Prostate gland (tissue), 2 donors: ENCODE data around the gene TNP2. TPM values are rescaled to one million over a fixed set of nuclear protein-coding genes. Genes with fewer than 3 reads are reported as not detected.

Experiments
- DNase-seq: peaks from one replicate; pipeline ENCODE4 v3.0.0-alpha.2; 2019; ENCODE audit warnings: low spot score
- H3K27ac ChIP-seq, 2 donors: fragments of 200-600 bp; sonication (generic); 2 replicates each; pipeline ENCODE4 v1.5.1; 2017 to 2019
- H3K27me3 ChIP-seq: fragments of 200-600 bp; sonication (generic); replicated peaks from 2 replicates; pipeline ENCODE4 v1.5.1; 2019; ENCODE audit not compliant: insufficient read depth
- H3K36me3 ChIP-seq, 2 donors: fragments of 200-600 bp; sonication (generic); 1 replicate in 1 of 2; 2 replicates in 1 of 2; pipeline versions ENCODE4 v1.5.1 to v1.8.1; 2017 to 2019
- H3K4me1 ChIP-seq: fragments of 200-600 bp; sonication (generic); replicated peaks from 2 replicates; pipeline ENCODE4 v1.5.1; 2019
- H3K4me3 ChIP-seq, 2 donors: fragments of 200-600 bp; sonication (generic); 2 replicates each; pipeline ENCODE4 v1.5.1; 2017 to 2019
- H3K9me3 ChIP-seq: fragments of 200-600 bp; sonication (generic); 2 replicates; pipeline ENCODE4 v1.5.1; 2017
- POLR2A ChIP-seq: fragments of 450-650 bp; IDR thresholded peaks from one replicate; pipeline ENCODE4 v1.6.1; 2016; ENCODE audit warnings: antibody characterized with exemption, mild to moderate bottlenecking
- POLR2AphosphoS5 ChIP-seq: sonication (generic); formaldehyde crosslinking; IDR thresholded peaks from one replicate; pipeline ENCODE4 v1.6.1; 2017; ENCODE audit warnings: antibody characterized with exemption
- WGBS: methylation state at CpG from one replicate; pipeline ENCODE4 v1.1.5; 2018; 5-methylcytosine and 5-hydroxymethylcytosine counted together
- intact Hi-C: fragments of 100-400 bp; cut with DNase I; formaldehyde crosslinking; loops from one replicate; pipeline ENCODE4 v1.14.2; 2022
- total RNA-seq, 2 donors: library from RNA; depleted of rRNA; stranded (reverse); fragments of >200 nt; gene quantifications; one replicate each; pipeline ENCODE4 v1.1.0, GENCODE V29; 2016
- TF ChIP-seq, protein P1 (sequence below), 4 experiments: fragments of 200-600 bp in 2 of 4; fragments of 450-650 bp in 2 of 4; sonication (generic) in 2 of 4; IDR thresholded peaks; 1 replicate in 3 of 4; 2 replicates in 1 of 4; pipeline ENCODE4 v1.5.1; 2016 to 2019; ENCODE audit warnings: antibody characterized with exemption in 4 of 4, mild to moderate bottlenecking in 2 of 4, moderate library complexity in 2 of 4

Gene TNP2
- total RNA-seq, 2 donors from 2014 or later = not detected

- Histone ChIP-seq H3K9me3 (no peaks in the 10 kb centered on the region), H3K27ac (no peak overlapping the region), H3K27me3 (no peaks in the 10 kb centered on the region), H3K36me3 (no peaks in the 10 kb centered on the region), H3K4me1 (no peaks in the 10 kb centered on the region), H3K4me3 (no peak overlapping the region)
- DNase-seq = no peak
- 90% methylated on average over 12 of the region's 12 CpGs for WGBS
- intact Hi-C loops = loop anchor here (10.0 kb wide), 2 partner anchors 125 to 155 kb away; no protein-coding TSS in a partner anchor
- TF ChIP-seq, protein P1, sequence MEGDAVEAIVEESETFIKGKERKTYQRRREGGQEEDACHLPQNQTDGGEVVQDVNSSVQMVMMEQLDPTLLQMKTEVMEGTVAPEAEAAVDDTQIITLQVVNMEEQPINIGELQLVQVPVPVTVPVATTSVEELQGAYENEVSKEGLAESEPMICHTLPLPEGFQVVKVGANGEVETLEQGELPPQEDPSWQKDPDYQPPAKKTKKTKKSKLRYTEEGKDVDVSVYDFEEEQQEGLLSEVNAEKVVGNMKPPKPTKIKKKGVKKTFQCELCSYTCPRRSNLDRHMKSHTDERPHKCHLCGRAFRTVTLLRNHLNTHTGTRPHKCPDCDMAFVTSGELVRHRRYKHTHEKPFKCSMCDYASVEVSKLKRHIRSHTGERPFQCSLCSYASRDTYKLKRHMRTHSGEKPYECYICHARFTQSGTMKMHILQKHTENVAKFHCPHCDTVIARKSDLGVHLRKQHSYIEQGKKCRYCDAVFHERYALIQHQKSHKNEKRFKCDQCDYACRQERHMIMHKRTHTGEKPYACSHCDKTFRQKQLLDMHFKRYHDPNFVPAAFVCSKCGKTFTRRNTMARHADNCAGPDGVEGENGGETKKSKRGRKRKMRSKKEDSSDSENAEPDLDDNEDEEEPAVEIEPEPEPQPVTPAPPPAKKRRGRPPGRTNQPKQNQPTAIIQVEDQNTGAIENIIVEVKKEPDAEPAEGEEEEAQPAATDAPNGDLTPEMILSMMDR (IDR thresholded peaks at IDR 0.05) = no peak
- no peak for TF ChIP-seq POLR2AphosphoS5
- no peak for TF ChIP-seq POLR2A
Measured at GRCh38 chr16:11259655-11260595, 9.2 kb downstream of the TNP2 start.

- H3K27ac ChIP-seq = no peak overlapping the region
- H3K36me3 ChIP-seq = no peaks in the 10 kb centered on the region
- no peaks in the 10 kb centered on the region for H3K9me3 ChIP-seq
- H3K4me3 ChIP-seq = no peak overlapping the region
- intact Hi-C loops = loop anchor here (10.0 kb wide), 2 partner anchors 124 to 154 kb away; no protein-coding TSS in a partner anchor
- DNase-seq = no peak
- no peaks in the 10 kb centered on the region for H3K27me3 ChIP-seq
- no peaks in the 10 kb centered on the region for H3K4me1 ChIP-seq
- WGBS = 54% methylated on average over 15 of the region's 15 CpGs
- no peak for TF ChIP-seq POLR2AphosphoS5
- TF ChIP-seq, protein P1 (IDR thresholded peaks at IDR 0.05) = no peak
- no peak for TF ChIP-seq POLR2A
Measured at GRCh38 chr16:11258553-11259492, 10.3 kb downstream of the TNP2 start.

- H3K9me3 ChIP-seq = no peaks in the 10 kb centered on the region
- no peaks in the 10 kb centered on the region for H3K36me3 ChIP-seq
- intact Hi-C loops = loop anchor here (2.0 to 10.0 kb wide), 3 partner anchors 123 to 287 kb away; no protein-coding TSS in a partner anchor
- no peaks in the 10 kb centered on the region for H3K27me3 ChIP-seq
- no peak for TF ChIP-seq POLR2A
- TF ChIP-seq, protein P1 (IDR thresholded peaks at IDR 0.05) = peak; percentile 43 to 78 (median 69)
- TF ChIP-seq POLR2AphosphoS5 = peak; percentile 24
- H3K4me3 ChIP-seq = peak overlapping the region; percentile 73 to 93
- H3K4me1 ChIP-seq = no peaks in the 10 kb centered on the region
- peak overlapping the region; percentile 98 to 99 for H3K27ac ChIP-seq
- WGBS = 27% methylated on average over 21 of the region's 21 CpGs
- peak; percentile 73 for DNase-seq
Measured at GRCh38 chr16:11257131-11257938, 11.8 kb downstream of the TNP2 start.

DNA sequence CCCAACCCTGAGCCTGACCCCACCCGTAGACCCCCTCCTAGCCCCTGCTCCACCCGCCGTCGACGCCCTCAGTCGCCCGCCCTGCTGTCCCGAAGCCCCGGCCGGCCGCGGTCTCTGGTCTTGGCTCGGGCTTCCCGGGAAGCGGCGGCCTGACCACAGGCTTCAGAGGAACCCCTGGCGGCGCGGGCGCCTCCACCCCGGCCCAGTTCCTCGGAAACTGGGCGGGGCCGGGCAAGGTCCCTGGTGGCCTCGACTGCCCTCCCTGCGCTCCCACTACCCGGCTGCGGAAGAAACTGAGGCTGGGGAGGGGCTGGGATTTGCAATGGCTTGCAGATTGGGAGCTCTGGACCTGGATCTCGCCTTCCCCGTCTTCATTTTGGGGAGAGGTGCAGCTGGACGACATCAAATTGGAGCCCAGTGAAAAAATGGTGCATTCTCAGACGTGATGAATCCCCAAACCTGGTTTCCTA is 12.4 kb downstream of the TNP2 start:
- intact Hi-C loops = loop anchor here (2.0 to 10.0 kb wide), 3 partner anchors 122 to 286 kb away; no protein-coding TSS in a partner anchor
- Histone ChIP-seq H3K4me1 (no peaks in the 10 kb centered on the region), H3K27me3 (no peaks in the 10 kb centered on the region), H3K36me3 (no peaks in the 10 kb centered on the region), H3K27ac (peak overlapping the region; percentile 98 to 99), H3K4me3 (peak overlapping the region; percentile 73 to 93), H3K9me3 (no peaks in the 10 kb centered on the region)
- peak; percentile 29 for DNase-seq
- TF ChIP-seq POLR2AphosphoS5 (no peak), POLR2A (no peak)
- TF ChIP-seq, protein P1 (IDR thresholded peaks at IDR 0.05) = no peak
- WGBS = under 1% methylated on average over 32 of the region's 32 CpGs
